NCI-H1436 treated with DMSO at 0.1 percent for 48 hours (cell line): ENCODE results near the gene SH3TC2.

ENCODE experiments used
- DNase-seq: peaks from one replicate; lab custom pipeline; 2025; lab: John Stamatoyannopoulos, UW

SH3TC2 gene

DNA sequence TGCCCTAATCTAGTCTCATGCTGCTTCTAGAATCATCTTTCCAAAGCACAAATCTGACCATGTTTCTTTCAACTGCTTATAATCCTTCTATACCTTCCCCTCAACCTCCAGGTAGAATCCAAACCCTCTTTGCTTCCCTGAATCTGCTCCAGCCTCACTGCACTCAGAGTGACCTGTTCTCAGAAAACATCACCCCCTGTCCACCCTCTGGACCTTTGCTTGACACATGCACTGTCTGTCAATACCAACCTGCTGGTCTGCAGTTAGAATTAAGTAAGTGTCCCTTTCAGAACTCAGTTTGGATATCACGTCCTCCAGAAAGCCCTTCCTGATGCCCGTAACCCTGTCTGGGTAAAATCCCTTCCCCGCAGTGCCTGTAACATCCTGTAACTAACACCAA lies 63.1 kb downstream of the SH3TC2 start:
- no peak for DNase-seq

DNA sequence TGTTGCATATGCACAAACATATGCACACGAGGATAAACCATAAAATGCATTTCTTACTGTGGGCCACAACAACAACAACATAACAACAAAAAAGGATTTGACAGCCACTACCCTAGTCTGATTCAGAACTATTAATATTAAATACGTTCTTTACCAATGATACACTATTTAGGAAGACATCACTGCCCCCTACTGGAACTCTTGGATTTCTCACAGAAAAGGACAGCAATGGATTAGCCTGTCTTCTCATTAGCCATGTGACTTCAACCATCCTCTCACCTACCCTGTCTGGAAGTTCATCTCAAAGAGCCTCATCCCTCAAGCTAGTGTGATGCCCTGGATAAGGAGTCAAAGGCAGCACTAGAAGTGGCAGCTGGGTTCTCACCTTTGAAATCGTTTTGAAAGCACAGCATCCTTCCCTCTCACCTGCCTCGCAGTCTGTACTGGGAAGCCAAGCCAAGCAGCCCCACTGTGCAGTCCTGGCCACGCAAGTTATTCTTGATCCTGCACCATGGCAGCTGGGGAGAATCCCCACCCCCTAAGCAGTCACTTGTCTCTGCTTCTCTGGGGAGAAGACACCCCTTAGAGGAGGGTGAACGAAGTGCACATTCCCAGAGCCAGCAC lies 64.6 kb downstream of the SH3TC2 start:
- no peak for DNase-seq

DNA sequence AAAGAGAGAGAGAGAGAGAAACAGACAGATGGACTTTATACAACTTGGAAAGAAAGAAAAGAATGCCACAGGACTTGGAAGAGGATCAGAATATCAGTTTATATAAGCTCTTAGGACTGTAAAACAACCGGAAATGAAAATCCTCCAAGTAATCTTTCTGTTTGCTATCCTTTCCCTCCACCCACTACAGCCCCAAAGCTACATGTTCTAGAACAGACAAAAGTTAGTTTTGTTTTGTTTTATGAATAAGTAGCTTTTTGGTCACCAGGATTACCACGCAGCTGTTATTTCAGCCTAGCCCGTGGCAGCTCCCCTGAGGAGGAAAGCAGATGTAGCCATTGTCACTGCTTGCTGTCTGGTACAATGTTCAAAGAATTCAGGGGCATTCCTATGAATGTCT lies 66.6 kb downstream of the SH3TC2 start:
- DNase-seq: no peak

DNA sequence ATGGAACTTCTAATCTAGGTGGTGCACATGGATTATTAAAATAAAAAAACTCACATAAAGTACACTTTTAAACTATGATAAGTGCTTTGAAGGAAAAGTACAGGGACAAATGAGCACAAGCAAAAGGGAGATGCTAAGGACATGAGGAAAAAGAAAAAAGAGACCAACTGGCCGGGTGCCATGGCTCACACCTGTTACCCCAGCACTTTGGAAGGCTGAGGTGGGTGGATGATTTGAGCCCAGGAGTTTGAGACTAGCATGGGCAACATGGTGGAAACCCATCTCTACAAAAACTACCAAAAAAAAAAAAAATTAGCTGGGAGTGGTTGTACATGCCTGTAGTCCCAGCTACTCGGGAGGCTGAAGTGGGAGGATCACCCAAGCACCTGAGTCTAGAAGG lies 67.1 kb downstream of the SH3TC2 start:
- no peak for DNase-seq

DNA sequence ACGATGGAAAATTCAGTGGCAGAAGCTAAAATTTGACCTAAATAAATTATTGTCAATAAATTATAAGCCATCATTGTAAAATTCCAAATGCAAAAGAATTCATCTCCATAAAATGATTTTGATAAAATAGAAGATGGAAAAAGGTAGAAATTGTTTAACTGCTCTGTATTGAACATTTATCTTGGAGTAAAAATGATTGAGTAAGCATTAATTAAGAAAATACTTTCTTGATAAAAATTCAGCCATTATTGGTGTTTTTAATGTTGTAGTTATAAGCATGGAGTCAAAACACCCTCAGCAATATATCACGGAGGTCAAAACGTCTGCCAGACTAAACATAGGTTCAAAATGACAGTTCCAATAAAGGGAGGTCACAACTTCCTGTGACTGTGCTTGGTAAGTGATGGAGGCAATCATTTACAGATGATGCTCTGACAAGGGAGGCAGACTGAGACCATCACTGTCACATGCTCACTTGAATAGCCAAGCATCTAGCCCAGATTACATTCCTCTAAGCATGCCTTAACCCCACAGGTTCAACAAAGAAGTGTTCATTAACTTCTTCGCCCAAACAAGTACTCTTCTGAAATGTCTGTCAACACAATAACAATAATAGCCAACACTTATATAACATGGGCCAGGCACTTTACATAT lies 69.5 kb downstream of the SH3TC2 start:
- DNase-seq: no peak

DNA sequence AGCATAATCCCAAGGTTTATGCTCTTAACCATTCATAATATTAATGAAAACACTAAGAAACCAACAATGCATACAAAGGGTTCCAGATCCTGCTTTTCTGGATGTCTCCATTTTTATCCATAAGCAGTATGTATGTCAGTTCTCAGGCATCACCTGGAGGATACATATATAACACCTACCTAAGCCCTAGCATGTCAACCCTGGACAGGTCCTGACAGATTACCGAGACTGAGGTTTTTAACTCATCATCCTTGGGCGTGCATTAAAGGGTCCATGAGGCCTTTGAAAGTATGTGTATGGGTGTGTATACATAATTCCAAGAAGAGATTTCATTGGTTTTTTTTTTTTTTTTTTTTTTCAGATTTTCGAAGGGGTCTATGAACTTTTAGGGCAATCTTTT lies 70.6 kb downstream of the SH3TC2 start:
- DNase-seq: no peak

DNA sequence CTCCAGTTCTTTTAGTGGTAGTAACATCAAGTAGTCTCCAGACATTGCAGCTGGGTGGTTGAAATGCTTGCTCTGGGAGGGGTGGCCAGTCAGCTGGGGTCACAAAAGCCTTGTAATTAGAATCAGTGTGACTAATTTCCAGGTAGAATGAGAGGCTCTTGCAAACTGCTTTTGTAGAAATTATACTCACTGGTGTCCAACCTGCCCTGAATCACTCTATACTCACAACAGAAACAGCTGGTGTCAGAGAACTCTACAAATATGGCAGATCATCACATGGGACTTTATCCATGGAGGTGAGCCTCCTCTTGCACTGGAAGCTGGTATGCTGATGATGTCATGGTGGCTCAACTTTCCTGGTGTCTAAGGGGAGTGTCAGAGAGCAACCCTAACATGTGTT lies 71.3 kb downstream of the SH3TC2 start:
- no peak for DNase-seq

DNA sequence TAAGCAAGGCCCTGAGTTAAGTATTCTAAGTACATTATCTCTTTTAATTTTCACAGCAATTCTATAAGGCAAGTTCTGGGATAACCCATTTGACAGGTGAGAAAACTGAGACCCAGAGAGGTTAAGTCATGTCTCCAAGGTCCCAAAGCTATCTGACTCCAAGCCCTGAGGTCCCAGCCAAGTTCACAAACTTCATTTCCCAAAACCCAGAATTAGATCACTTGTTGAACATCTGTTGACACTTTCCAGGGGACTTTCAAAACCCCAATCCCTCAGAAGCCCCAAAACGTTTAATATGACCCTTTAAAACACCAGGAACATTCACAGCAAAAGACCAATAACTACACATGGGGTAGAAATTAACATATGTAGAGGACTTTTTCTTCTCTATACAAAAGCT lies 72.0 kb downstream of the SH3TC2 start:
- no peak for DNase-seq

DNA sequence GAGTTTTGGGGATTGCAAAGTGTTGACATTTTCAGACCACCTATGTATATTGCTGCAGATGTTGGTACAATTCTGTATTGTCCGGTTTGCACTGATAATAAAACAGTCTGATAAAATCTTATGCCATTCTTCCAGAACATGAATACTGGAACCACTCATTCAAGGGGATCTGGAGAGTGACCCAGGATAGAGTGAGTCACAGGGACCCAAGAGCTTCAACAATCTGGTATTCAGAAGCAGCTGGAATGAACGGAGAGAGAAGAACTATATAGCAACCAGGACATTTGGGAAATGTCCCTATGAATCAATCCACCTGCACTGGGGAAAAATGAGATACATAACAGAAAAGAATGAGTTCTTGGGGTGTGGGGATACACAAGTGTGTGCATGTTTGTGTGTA lies 73.3 kb downstream of the SH3TC2 start:
- no peak for DNase-seq

DNA sequence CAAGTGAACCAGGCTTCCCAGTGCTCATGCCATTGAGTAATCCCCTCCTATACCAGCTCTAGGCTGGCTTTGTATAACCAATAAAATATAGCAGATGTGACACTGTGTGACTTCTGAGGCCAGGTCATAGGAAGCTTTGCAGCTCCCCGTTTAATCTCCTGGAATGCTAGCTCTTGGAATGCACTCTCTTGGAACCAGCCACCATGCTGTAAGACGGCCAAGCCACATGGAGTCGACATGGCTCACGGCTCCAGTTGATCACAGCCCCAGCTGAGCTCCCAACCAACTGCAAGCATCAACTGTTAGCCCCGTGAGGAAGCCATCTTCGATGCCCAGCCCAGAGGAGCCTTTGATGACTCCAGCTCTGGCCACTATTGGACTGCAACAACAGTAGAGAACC lies 74.5 kb downstream of the SH3TC2 start:
- no peak for DNase-seq

DNA sequence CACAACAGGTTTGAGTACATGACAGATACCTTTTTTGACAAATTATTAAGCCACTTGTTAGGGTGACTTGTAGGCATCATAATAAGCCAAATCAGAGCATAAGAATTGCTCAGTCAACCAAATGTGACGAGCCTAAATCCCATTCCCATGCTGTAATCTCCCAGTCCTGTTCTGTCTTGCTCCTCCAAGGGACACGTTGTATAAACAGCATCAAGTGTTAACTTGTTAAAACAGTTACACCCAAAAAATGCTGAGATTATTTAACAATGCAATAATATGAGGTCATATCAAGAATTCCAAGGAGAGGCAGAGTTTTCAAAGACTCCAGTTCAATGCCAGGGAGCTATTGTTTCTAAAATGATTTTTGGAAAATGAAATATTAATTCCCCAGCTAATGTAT lies 76.2 kb downstream of the SH3TC2 start:
- no peak for DNase-seq

DNA sequence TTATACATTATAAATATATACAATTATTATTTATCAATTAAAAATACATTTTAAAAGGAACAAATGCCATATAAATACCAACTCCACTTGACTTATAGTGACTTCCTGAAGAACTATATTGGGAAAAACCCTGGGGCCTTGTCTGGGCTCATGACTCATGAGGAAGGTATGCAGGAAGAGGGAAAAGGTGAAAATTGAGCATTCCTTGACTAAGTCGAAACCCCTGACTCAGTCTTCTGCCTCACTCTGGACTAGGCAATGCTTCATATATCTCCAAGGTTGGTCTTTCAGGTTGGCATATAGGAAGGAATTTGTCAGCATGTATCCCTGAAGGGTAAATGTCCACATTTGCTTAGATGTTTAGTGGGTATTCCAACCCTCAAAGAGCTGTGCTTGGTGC lies 78.5 kb downstream of the SH3TC2 start:
- no peak for DNase-seq

DNA sequence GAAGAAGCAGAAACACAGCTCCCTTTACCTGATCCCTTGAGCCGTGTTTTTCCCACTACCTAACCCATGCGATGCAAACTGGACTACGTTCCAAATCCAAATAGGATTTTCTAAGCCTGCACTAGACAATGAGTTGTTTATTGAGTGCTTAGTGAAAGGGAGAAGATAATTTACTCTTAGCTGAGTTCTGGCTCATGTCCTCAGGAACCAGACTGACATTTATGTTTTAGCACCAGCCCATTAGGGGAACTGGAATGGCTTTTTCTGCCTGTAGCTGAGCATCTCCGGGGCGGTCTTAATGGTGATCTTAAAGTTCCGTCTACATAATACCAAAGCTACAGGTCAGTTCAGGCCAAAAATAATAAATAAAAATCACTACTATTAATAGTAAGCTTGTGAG lies 81.5 kb downstream of the SH3TC2 start:
- DNase-seq: no peak

DNA sequence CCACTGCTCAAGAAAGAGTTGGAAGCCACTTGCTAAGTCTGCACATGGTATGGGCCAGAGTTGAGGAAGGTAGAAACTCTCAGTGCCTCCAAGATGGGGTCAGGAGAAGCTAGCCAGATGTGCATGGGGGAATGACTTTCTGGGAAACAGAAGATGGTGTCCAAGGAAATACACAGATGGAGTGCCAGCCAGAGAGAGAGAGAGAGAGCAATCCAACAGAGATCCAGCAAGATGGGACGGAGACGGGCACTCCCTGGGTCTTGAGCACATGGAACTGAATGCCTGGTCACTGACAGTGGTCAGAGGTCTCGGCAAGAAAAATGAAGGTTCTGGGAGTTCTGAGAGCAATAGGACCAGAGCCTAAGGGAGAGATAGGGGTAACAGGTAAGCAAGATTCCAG lies 82.1 kb downstream of the SH3TC2 start:
- DNase-seq: no peak

DNA sequence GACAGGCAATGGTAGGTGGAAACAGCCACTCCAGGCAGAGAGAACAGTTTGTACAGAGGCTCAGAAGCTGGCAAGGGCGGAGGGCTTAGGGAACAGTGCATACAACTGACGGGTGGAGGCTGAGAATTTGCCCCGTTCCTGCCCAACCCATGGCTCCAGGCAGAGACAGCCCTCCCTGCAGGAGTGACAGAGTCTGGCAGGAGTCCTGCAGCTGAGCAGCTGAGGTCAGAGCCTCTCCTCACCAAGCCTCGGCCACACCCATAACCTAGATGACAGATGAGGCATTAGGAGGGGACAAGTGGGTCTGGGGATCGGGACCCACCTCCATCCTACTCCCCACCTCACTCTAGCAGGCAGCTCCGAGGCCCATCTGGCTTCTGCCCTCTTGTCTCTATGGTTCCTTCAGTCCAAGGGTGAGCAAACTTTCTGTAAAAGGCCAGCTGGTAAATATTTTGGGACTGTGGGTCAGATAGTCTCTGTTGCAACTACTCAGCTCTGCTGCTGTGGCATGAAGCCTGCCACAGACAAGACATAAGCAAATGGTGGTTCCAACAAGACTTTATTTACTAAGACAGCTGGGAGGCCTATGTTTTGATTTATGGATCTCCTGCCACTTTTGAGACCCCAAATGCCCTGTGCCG lies 83.7 kb downstream of the SH3TC2 start:
- no peak for DNase-seq

DNA sequence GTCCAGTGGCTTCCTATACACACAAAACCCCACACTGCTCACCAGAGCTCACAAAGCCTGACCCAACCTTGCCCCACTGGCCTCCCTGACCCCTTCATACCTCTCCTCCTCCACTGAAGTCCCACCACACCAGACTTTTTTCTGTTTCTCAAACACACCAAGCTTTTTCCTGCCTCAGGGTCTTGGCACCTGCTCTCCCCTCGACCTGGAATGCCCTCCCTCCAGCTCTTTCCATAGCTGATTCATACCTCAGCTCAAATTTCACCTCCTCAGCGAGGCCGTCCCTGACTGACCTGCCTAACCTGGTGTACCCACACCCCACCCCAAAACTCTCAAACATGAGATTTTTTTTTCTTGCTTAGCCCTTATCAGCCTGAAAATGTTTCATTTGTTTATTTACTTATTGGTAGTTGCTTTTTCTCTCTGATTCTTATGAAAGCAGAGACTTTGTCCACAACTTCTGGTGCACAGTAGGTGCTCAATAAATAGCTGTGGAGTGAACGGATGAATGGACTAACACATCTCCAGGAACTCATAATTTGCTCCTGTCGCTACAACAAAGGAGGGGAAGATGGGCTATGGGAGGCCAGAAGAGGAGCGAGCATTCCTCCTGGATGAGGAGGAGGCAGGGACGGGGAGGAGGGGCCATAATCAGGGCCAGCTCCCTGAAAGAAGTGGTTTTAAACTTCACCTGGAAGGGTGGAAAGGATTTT lies 84.3 kb downstream of the SH3TC2 start:
- no peak for DNase-seq

DNA sequence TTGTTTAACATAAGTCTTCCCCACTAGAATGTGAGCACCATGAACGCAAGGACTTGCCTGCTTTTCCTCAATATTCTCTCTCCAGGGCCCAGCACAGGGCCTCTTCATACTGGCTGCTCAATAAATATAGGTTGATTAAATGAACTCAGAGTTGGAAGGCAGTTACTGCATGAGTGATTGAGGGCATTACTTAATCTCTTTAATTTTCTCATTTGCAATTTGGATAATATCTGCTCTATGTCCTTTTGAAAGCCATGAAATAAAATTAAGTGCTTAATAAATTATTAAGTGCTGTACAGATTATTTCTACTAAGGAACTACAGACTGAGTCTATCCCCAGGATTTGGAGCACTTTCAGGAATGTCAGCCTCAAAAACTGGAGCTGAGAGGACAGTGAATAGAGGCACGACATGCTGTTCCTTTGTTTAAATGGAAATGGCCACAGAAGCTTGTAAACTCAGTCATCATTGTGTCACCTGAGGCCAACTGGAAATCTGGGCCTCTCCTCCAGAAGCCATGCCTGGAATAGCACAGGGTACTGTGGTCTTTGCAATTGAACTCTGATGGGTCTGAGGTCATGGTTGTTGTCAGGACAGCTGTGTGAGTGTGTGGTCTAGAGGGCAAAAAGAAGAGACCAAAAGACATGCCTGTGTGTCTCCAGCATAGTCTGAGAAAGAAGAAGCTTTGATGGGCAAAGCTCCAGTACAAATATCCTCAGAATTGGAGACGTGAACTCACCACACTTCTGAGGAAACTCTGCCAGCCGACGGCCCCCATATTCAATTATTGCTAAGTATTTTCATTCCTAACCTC lies 86.1 kb downstream of the SH3TC2 start:
- DNase-seq: no peak

DNA sequence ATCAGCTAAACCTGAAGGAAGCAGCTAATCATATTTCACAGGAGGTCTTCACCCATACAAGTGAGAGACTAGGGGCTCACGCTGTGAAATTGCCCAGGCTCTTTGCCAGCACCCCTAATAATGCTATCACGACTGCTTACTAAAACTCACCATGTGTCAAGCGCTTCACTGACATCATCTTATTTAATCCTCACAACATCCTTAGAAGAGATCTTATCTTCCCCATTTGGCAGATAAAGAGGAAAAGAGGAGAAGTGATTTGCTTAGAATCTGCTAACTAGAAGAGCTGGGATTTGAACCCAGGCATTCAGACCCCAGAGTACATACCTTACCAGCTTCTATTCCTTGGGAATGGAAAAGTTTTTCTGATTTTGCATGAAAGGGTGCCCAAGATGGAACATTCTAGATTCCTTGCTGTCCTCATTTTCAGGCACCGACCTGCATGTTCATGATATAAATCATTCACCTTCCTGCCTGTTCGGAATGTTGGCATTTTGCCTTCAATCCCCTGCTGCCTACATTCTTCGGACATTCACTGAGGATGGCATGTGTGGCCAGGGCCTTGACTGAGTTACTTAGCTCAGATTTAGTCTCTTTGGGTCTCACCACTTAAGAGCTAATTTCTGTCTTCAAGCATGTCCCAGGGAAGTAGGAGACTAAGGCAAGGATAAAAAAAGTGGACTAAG lies 88.1 kb downstream of the SH3TC2 start:
- DNase-seq: no peak

DNA sequence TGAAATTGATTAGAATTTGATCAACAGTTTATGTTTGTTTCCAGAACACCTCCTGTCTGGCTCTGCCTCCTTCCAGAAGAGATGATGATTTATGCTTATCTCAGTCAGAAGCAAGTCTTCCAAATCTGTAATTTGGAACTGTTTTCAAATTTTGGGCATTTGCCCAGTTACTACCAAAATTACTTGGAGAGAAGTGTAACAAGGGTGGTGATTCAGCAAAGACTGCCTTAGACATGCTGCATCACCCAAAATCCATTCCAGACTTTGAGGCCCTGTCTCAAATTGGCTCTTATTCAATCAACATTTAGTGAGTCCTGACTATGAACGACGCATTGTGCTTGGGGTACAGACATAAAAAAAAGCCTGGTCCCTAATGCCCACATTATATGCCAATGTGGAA lies 89.4 kb downstream of the SH3TC2 start:
- DNase-seq: no peak

DNA sequence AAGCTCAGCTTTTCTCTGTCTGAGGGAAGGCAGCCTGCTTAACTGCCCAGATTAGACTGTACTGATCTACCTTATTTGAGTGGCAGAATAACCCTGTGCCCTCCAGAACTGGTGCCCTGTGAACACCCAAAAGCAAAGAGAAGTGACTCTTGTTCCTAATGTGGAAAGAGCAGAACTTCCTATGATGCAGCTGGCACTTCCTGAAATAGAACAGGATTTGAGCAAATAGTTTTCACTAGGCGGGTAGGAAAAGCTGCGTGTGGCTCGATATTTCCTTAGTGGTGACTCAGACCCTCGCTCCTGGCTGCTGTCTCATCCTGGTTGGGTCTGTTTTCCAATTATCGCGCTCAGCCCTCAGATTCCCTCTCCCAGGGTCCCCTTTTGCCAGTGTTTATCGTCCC lies 89.9 kb downstream of the SH3TC2 start:
- DNase-seq: no peak

DNA sequence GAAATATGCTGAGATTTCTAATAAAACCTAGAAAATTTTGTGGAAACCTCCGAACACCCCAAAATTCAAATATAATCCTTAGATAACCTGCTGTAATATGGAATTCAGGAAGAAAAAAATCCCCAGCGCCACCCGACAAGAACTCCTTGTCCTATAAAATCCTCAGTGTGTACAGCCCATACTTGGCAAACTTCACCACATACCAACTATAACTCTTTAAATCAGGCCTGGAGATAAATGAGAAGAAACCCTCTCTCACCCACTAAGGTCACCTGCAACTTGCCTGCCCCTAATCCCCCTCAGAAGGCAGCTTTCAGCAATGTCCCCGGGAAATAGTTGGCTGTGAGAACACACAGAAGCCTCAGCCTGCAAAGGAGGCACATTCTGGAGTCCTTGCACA lies 90.5 kb downstream of the SH3TC2 start:
- DNase-seq: no peak

DNA sequence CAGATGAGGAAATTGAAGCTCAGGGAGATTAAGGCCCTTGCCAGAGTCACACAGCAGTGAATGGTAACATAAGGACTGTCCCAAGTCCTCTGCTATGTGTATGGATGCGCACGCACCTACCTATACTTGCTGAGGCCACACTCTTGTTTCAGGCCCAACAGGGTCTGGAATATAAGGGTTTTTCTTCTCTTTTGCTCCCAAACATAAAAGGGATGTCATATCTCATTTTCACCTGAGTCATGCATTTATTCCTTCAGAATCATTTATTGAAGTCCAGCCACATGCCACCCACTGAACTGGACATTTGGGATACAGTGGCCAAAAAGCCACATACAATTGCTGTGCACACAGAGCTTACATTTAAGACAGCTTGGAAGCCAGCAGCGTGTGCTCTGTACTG lies 92.0 kb downstream of the SH3TC2 start:
- DNase-seq: no peak
